ENCODE results near the gene PDS5A.
"Not testable (repeated sequence)": the region's sequence is repeated elsewhere in the genome, so short reads cannot be mapped to it uniquely, and the experiment has no call there.

GRCh38 chr4:39905019-39905418 is 72.7 kb downstream of the PDS5A start:
- TF ChIP-seq POLR2A, CTCF, EP300 (IDR thresholded peaks at IDR 0.05): not testable (repeated sequence)

Data from tibial nerve (tissue), 4 donors.